Thymus (tissue), 11 donors: ENCODE data around the gene BCAT1. TPM values are rescaled to one million over a fixed set of nuclear protein-coding genes. Genes with fewer than 3 reads are reported as not detected.
"Not testable (repeated sequence)": the region's sequence is repeated elsewhere in the genome, so short reads cannot be mapped to it uniquely, and the experiment has no call there.

Experiments
- DNase-seq, 9 donors: peaks; one replicate each; pipeline ENCODE4 v3.0.0-alpha.2; 2013; ENCODE audit warnings: low spot score in 9 of 9, low read depth in 6 of 9, missing footprints in 1 of 9
- H3K27ac ChIP-seq, 2 donors: one replicate each; pipeline ENCODE4 v1.5.1; 2013; ENCODE audit warnings: control low read depth in 1 of 2, low read depth in 1 of 2, low read length in 1 of 2, mild to moderate bottlenecking in 1 of 2, moderate library complexity in 1 of 2
- H3K27me3 ChIP-seq, 2 donors: one replicate each; pipeline ENCODE4 v1.5.1; 2013; ENCODE audit warnings: low read length in 1 of 2; ENCODE audit not compliant: control insufficient read depth in 2 of 2, insufficient read depth in 1 of 2
- H3K36me3 ChIP-seq, 2 donors: one replicate each; pipeline ENCODE4 v1.5.1; 2013; ENCODE audit warnings: low read length in 1 of 2, mild to moderate bottlenecking in 1 of 2, moderate library complexity in 1 of 2; ENCODE audit not compliant: control insufficient read depth in 2 of 2, insufficient read depth in 2 of 2
- H3K4me1 ChIP-seq, 2 donors: one replicate each; pipeline ENCODE4 v1.5.1; 2013; ENCODE audit warnings: low read length in 2 of 2; ENCODE audit not compliant: control insufficient read depth in 2 of 2, insufficient read depth in 2 of 2
- H3K4me3 ChIP-seq, 2 donors: one replicate each; pipeline ENCODE4 v1.5.1; 2013; ENCODE audit warnings: low read length in 2 of 2, control low read depth in 1 of 2, mild to moderate bottlenecking in 1 of 2
- H3K9me3 ChIP-seq, 2 donors: one replicate each; pipeline ENCODE4 v1.5.1; 2013; ENCODE audit warnings: low read length in 1 of 2, mild to moderate bottlenecking in 1 of 2; ENCODE audit not compliant: control insufficient read depth in 2 of 2, insufficient read depth in 1 of 2
- WGBS: extraction: QIAGEN DNeasy Blood & Tissue Kit; methylation state at CpG from one replicate; pipeline ENCODE4 v1.1.7; 2013; 5-methylcytosine and 5-hydroxymethylcytosine counted together
- polyA plus RNA-seq: library from polyadenylated mRNA; stranded (reverse); fragments of 200-250 nt; gene quantifications from one replicate; pipeline ENCODE4 v1.2.3, GENCODE V29; 2013
- total RNA-seq: library from RNA; stranded (reverse); fragments of 120-200 nt; gene quantifications from one replicate; pipeline ENCODE4 v1.2.4, GENCODE V29; 2013
- donor health status: healthy.

Gene BCAT1
- total and polyA plus RNA-seq, 2 donors = 6.0 to 18.5 TPM

- not testable (repeated sequence) for H3K9me3 ChIP-seq, H3K27ac ChIP-seq, H3K27me3 ChIP-seq, H3K36me3 ChIP-seq, H3K4me3 ChIP-seq, DNase-seq, H3K4me1 ChIP-seq
- WGBS = 98% methylated on average over 24 of the region's 24 CpGs
These were observed 82.8 kb downstream of the BCAT1 start for GRCh38 chr12:24866139-24866538.

GRCh38 chr12:24864796-24865125, 84.1 kb downstream of the BCAT1 start:
- no peaks in the 10 kb centered on the region for H3K36me3 ChIP-seq

GRCh38 chr12:24861766-24862540, 86.9 kb downstream of the BCAT1 start:
- Histone ChIP-seq H3K27ac (no peak overlapping the region), H3K4me3 (no peak overlapping the region), H3K4me1 (no peaks in the 10 kb centered on the region), H3K27me3 (no peaks in the 10 kb centered on the region), H3K36me3 (no peaks in the 10 kb centered on the region), H3K9me3 (peaks cover 0 to 4% of the 10 kb centered on the region in 2 donors)
- 87% methylated on average over 1 of the region's 1 CpG for WGBS
- no peak for DNase-seq

More at GRCh38 chr12:24864796-24865125, 84.1 kb downstream of the BCAT1 start:
- H3K4me3 ChIP-seq = no peak overlapping the region
- H3K4me1 ChIP-seq = no peaks in the 10 kb centered on the region
- peak in 1 of 9 donors; percentile 19 for DNase-seq
- H3K27me3 ChIP-seq = no peaks in the 10 kb centered on the region
- no peak overlapping the region for H3K27ac ChIP-seq
- peaks cover 0 to 5% of the 10 kb centered on the region in 2 donors for H3K9me3 ChIP-seq

GRCh38 chr12:24860546-24860945, 88.4 kb downstream of the BCAT1 start:
- Histone ChIP-seq H3K27ac (no peak overlapping the region), H3K27me3 (no peaks in the 10 kb centered on the region), H3K4me1 (no peaks in the 10 kb centered on the region), H3K36me3 (no peaks in the 10 kb centered on the region), H3K4me3 (no peak overlapping the region), H3K9me3 (no peaks in the 10 kb centered on the region)
- DNase-seq = no peak

- WGBS = 97% methylated on average over 3 of the region's 3 CpGs
- no peaks in the 10 kb centered on the region for H3K4me1 ChIP-seq
- H3K36me3 ChIP-seq = no peaks in the 10 kb centered on the region
- H3K27me3 ChIP-seq = no peaks in the 10 kb centered on the region
- no peak for DNase-seq
- H3K9me3 ChIP-seq = no peaks in the 10 kb centered on the region
- no peak overlapping the region for H3K4me3 ChIP-seq
- no peak overlapping the region for H3K27ac ChIP-seq
These were observed 92.4 kb downstream of the BCAT1 start for GRCh38 chr12:24856541-24856940.

- no peaks in the 10 kb centered on the region for H3K27me3 ChIP-seq
- no peaks in the 10 kb centered on the region for H3K4me1 ChIP-seq
- 68% methylated on average over 6 of the region's 6 CpGs for WGBS
- H3K27ac ChIP-seq = no peak overlapping the region
- no peaks in the 10 kb centered on the region for H3K36me3 ChIP-seq
- no peak for DNase-seq
- no peaks in the 10 kb centered on the region for H3K9me3 ChIP-seq
- no peak overlapping the region for H3K4me3 ChIP-seq
These were observed 94.0 kb downstream of the BCAT1 start for GRCh38 chr12:24854908-24855307.

- 87% methylated on average over 1 of the region's 1 CpG for WGBS
- H3K27ac ChIP-seq = no peak overlapping the region
- no peak overlapping the region for H3K4me3 ChIP-seq
- H3K36me3 ChIP-seq = no peaks in the 10 kb centered on the region
- no peaks in the 10 kb centered on the region for H3K27me3 ChIP-seq
- H3K9me3 ChIP-seq = no peaks in the 10 kb centered on the region
- H3K4me1 ChIP-seq = no peaks in the 10 kb centered on the region
- no peak for DNase-seq
These were observed 94.9 kb downstream of the BCAT1 start for GRCh38 chr12:24854017-24854416.

- H3K27ac ChIP-seq = no peak overlapping the region
- no peak overlapping the region for H3K4me3 ChIP-seq
- H3K36me3 ChIP-seq = no peaks in the 10 kb centered on the region
- H3K9me3 ChIP-seq = no peaks in the 10 kb centered on the region
- DNase-seq = no peak
- H3K27me3 ChIP-seq = no peaks in the 10 kb centered on the region
- no peaks in the 10 kb centered on the region for H3K4me1 ChIP-seq
- 90% methylated on average over 2 of the region's 2 CpGs for WGBS
These were observed 95.3 kb downstream of the BCAT1 start for GRCh38 chr12:24853588-24853987.

- Histone ChIP-seq H3K27ac (no peak overlapping the region), H3K4me3 (no peak overlapping the region), H3K27me3 (no peaks in the 10 kb centered on the region), H3K4me1 (no peaks in the 10 kb centered on the region), H3K9me3 (no peaks in the 10 kb centered on the region), H3K36me3 (no peaks in the 10 kb centered on the region)
- WGBS = 100% methylated on average over 2 of the region's 2 CpGs
- no peak for DNase-seq
These were observed 95.8 kb downstream of the BCAT1 start for GRCh38 chr12:24853094-24853493.
